Liver (tissue), 9 donors: ENCODE results near the gene CTNNBL1. TPM values are rescaled to one million over a fixed set of nuclear protein-coding genes. Genes with fewer than 3 reads are reported as not detected.

ENCODE experiments used
- DNase-seq: peaks from one replicate; pipeline ENCODE4 v3.0.0-alpha.2; 2017; ENCODE audit warnings: low spot score
- H3K27ac ChIP-seq, 2 donors: one replicate each; pipeline ENCODE4 v1.7.0; 2013; ENCODE audit warnings: inconsistent platforms in 2 of 2, low read length in 2 of 2, control low read depth in 1 of 2, low read depth in 1 of 2, mild to moderate bottlenecking in 1 of 2
- H3K27me3 ChIP-seq, 4 donors: one replicate each; pipeline versions ENCODE4 v1.6.1 to v1.7.0; 2013; ENCODE audit warnings: low read length in 3 of 4, inconsistent platforms in 1 of 4, mild to moderate bottlenecking in 1 of 4, moderate library complexity in 1 of 4; ENCODE audit not compliant: control insufficient read depth in 4 of 4, insufficient read depth in 4 of 4
- H3K36me3 ChIP-seq, 4 donors: one replicate each; pipeline versions ENCODE4 v1.6.1 to v1.7.0; 2013; ENCODE audit warnings: low read length in 3 of 4, mild to moderate bottlenecking in 3 of 4, low read depth in 1 of 4, moderate library complexity in 1 of 4; ENCODE audit not compliant: control insufficient read depth in 4 of 4, insufficient read depth in 3 of 4
- H3K4me1 ChIP-seq, 4 donors: one replicate each; pipeline versions ENCODE4 v1.6.1 to v1.7.0; 2013; ENCODE audit warnings: low read length in 3 of 4, mild to moderate bottlenecking in 3 of 4, moderate library complexity in 1 of 4; ENCODE audit not compliant: control insufficient read depth in 4 of 4, insufficient read depth in 4 of 4
- H3K4me3 ChIP-seq, 3 donors: one replicate each; pipeline versions ENCODE4 v1.6.1 to v1.7.0; 2013; ENCODE audit warnings: low read length in 3 of 3, control low read depth in 1 of 3, low read depth in 1 of 3, mild to moderate bottlenecking in 1 of 3
- H3K9ac ChIP-seq, 2 donors: one replicate each; pipeline ENCODE4 v1.7.0; 2013; ENCODE audit warnings: low read length in 2 of 2, mild to moderate bottlenecking in 2 of 2, moderate library complexity in 2 of 2, control low read depth in 1 of 2, low read depth in 1 of 2
- H3K9me3 ChIP-seq, 4 donors: one replicate each; pipeline versions ENCODE4 v1.6.1 to v1.7.0; 2013; ENCODE audit warnings: low read length in 3 of 4; ENCODE audit not compliant: control insufficient read depth in 4 of 4
- ATF3 ChIP-seq: IDR thresholded peaks from 2 replicates; pipeline ENCODE4 v1.6.1; 2016; ENCODE audit warnings: antibody characterized with exemption
- CTCF ChIP-seq: fragments of 150-350 bp; IDR thresholded peaks from 2 replicates; pipeline ENCODE4 v1.5.1; 2017; ENCODE audit warnings: improper control_type of control experiment, low read depth, low read length; ENCODE audit not compliant: missing input control
- EGR1 ChIP-seq, 2 donors: IDR thresholded peaks; 2 replicates each; pipeline ENCODE4 v1.6.1; 2016 to 2018; ENCODE audit warnings: antibody characterized with exemption in 2 of 2, low read depth in 2 of 2
- FOXA2 ChIP-seq: IDR thresholded peaks from 2 replicates; pipeline ENCODE4 v1.6.1; 2016; ENCODE audit warnings: antibody characterized with exemption
- GABPA ChIP-seq, 2 donors: IDR thresholded peaks in 1 of 2; conservative IDR thresholded peaks in 1 of 2; 2 replicates each; pipeline ENCODE4 v1.6.1; 2016; ENCODE audit warnings: antibody characterized with exemption in 2 of 2, mild to moderate bottlenecking in 1 of 2, moderate library complexity in 1 of 2
- HNF4A ChIP-seq, 2 donors: conservative IDR thresholded peaks; 2 replicates each; pipeline ENCODE4 v1.6.1; 2016; ENCODE audit warnings: antibody characterized with exemption in 2 of 2, mild to moderate bottlenecking in 2 of 2
- HNF4G ChIP-seq: IDR thresholded peaks from 2 replicates; pipeline ENCODE4 v1.6.1; 2016; ENCODE audit warnings: antibody characterized with exemption
- JUND ChIP-seq, 2 donors: IDR thresholded peaks; 2 replicates each; pipeline ENCODE4 v1.6.1; 2016; ENCODE audit warnings: antibody characterized with exemption in 2 of 2
- MAX ChIP-seq: IDR thresholded peaks from 2 replicates; pipeline ENCODE4 v1.6.1; 2016; ENCODE audit warnings: antibody characterized with exemption
- NR2F2 ChIP-seq: IDR thresholded peaks from 2 replicates; pipeline ENCODE4 v1.6.1; 2016; ENCODE audit warnings: antibody characterized with exemption
- RAD21 ChIP-seq, 2 donors: IDR thresholded peaks; 2 replicates each; pipeline ENCODE4 v1.6.1; 2016; ENCODE audit warnings: antibody characterized with exemption in 2 of 2, mild to moderate bottlenecking in 2 of 2
- REST ChIP-seq: IDR thresholded peaks from 2 replicates; pipeline ENCODE4 v1.6.1; 2016; ENCODE audit warnings: antibody characterized with exemption, mild to moderate bottlenecking
- RXRA ChIP-seq, 2 donors: IDR thresholded peaks; 2 replicates each; pipeline ENCODE4 v1.6.1; 2017 to 2018; ENCODE audit warnings: antibody characterized with exemption in 2 of 2, mild to moderate bottlenecking in 1 of 2
- SP1 ChIP-seq: IDR thresholded peaks from 2 replicates; pipeline ENCODE4 v1.6.1; 2018; ENCODE audit warnings: antibody characterized with exemption, mild to moderate bottlenecking
- TAF1 ChIP-seq: conservative IDR thresholded peaks from 2 replicates; pipeline ENCODE4 v1.6.1; 2016; ENCODE audit warnings: antibody characterized with exemption, mild to moderate bottlenecking
- YY1 ChIP-seq: IDR thresholded peaks from 2 replicates; pipeline ENCODE4 v1.6.1; 2016; ENCODE audit warnings: antibody characterized with exemption, mild to moderate bottlenecking
- ZBTB33 ChIP-seq: IDR thresholded peaks from 2 replicates; pipeline ENCODE4 v1.6.1; 2016; ENCODE audit warnings: antibody characterized with exemption
- WGBS: extraction: QIAGEN DNeasy Blood & Tissue Kit; methylation state at CpG from one replicate; pipeline ENCODE4 v1.1.7; 2013; 5-methylcytosine and 5-hydroxymethylcytosine counted together
- polyA plus RNA-seq, 2 donors: library from polyadenylated mRNA; stranded (reverse) in 1 of 2; unstranded in 1 of 2; fragments of 200-250 nt in 1 of 2; fragments of >200 nt in 1 of 2; fragmentation: Nextera tagmentation in 1 of 2; extraction: Ambion mirVana in 1 of 2; gene quantifications; one replicate each; pipeline versions ENCODE4 v1.2.1 to v1.2.3, GENCODE V29; 2013 to 2015
- total RNA-seq, 2 donors: library from RNA; depleted of rRNA; stranded (reverse); fragments of >200 nt; gene quantifications; one replicate each; pipeline ENCODE4 v1.2.3, GENCODE V29; 2014
- donor health status: healthy.
- donor health status: healthy.
- donor health status: healthy.
- donor health status: healthy.
- donor health status: healthy.

The CTNNBL1 gene
- total and polyA plus RNA-seq, 4 donors: 18.3 to 25.4 (median 20.3) TPM

- Histone ChIP-seq H3K27me3 (no peaks in the 10 kb centered on the region), H3K9ac (no peak overlapping the region), H3K27ac (no peak overlapping the region), H3K4me3 (no peak overlapping the region), H3K9me3 (no peaks in the 10 kb centered on the region), H3K4me1 (no peaks in the 10 kb centered on the region), H3K36me3 (peaks cover 9 to 34% (median 21%) of the 10 kb centered on the region in 4 donors)
- 97% methylated on average over 1 of the region's 1 CpG for WGBS
- TF ChIP-seq YY1 (no peak), FOXA2 (no peak), HNF4A (conservative IDR thresholded peaks at IDR 0.05) (no peak), GABPA (IDR thresholded peaks at IDR 0.05 in 1 of 2, conservative IDR thresholded peaks at IDR 0.05 in 1 of 2) (no peak), HNF4G (no peak), SP1 (no peak), ATF3 (no peak)
- no peak for DNase-seq
These were observed 54.2 kb downstream of the CTNNBL1 start for GRCh38 chr20:37748015-37748414.

- Histone ChIP-seq H3K36me3 (peaks cover 9 to 34% (median 21%) of the 10 kb centered on the region in 4 donors), H3K9ac (no peak overlapping the region), H3K27me3 (no peaks in the 10 kb centered on the region), H3K9me3 (no peaks in the 10 kb centered on the region), H3K4me3 (no peak overlapping the region), H3K4me1 (no peaks in the 10 kb centered on the region), H3K27ac (no peak overlapping the region)
- no peak for DNase-seq
- WGBS: 80% methylated on average over 4 of the region's 4 CpGs
- no peak for TF ChIP-seq ATF3
These were observed 55.4 kb downstream of the CTNNBL1 start for GRCh38 chr20:37749218-37749617.

GRCh38 chr20:37749620-37750403, 56.0 kb downstream of the CTNNBL1 start:
- Histone ChIP-seq H3K27ac (no peak overlapping the region), H3K9me3 (no peaks in the 10 kb centered on the region), H3K36me3 (peaks cover 9 to 34% (median 21%) of the 10 kb centered on the region in 4 donors), H3K27me3 (no peaks in the 10 kb centered on the region), H3K9ac (no peak overlapping the region), H3K4me1 (no peaks in the 10 kb centered on the region), H3K4me3 (no peak overlapping the region)
- 89% methylated on average over 8 of the region's 8 CpGs for WGBS
- no peak for DNase-seq
- no peak for TF ChIP-seq ATF3
- no peak for TF ChIP-seq HNF4G
- TF ChIP-seq FOXA2: no peak
- TF ChIP-seq RAD21 (IDR thresholded peaks at IDR 0.05): no peak
- no peak for TF ChIP-seq TAF1
- no peak for TF ChIP-seq NR2F2
- TF ChIP-seq ZBTB33: no peak
- no peak for TF ChIP-seq MAX
- no peak for TF ChIP-seq HNF4A (conservative IDR thresholded peaks at IDR 0.05)
- no peak for TF ChIP-seq SP1
- no peak for TF ChIP-seq GABPA (IDR thresholded peaks at IDR 0.05 in 1 of 2, conservative IDR thresholded peaks at IDR 0.05 in 1 of 2)
- TF ChIP-seq RXRA (IDR thresholded peaks at IDR 0.05): no peak
- TF ChIP-seq YY1: no peak
- no peak for TF ChIP-seq JUND (IDR thresholded peaks at IDR 0.05)
- no peak for TF ChIP-seq EGR1 (IDR thresholded peaks at IDR 0.05; ENCODE audit: low read depth in 2 of 2)
- TF ChIP-seq CTCF: no peak
- TF ChIP-seq REST: no peak
